ENCODE measurements around the gene GRM7. TPM values are rescaled to one million over a fixed set of nuclear protein-coding genes. Genes with fewer than 3 reads are reported as not detected.

The GRM7 gene
- total and polyA plus RNA-seq, 10 donors = 0.02 to 0.20 (median 0.14) TPM; not detected in 7

DNA sequence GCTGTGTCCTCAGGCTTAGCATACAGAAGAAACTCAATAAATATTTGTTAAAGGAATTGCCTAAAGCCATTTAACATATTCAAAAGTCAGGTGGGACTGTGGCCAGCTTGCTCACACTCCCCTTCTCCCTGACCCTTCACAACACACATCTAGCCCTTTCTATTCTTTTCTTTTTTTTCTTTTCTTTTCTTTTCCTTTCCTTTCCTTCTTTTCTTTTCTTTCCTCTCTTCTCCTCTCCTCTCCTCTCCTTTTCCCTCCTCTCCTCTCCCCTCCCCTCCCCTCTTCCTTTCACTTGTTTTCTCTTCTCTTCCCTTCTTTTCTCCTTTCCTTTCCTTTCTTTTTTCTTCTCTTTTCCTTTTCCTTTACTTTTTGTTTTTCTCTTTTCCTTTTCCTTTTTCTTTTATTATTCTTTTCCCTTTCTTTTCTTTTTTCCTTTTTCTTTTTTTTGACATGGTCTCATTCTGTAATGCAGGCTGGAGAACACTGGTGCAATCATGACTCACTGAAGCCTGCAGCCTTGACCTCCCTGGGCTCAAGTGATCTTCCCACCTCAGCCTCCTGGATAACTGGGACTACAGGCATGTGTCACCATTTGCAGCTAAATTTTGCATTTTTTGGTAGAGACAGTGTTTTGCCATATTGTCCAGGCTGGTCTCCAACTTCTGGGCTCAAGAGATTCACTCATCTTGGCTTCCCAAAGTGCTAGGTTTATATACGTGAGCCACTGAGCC lies 377.8 kb downstream of the GRM7 start:
- H3K9me3 ChIP-seq = peaks cover 0 to 7% (median 0%) of the 10 kb centered on the region in 8 donors
- no peak overlapping the region for H3K27ac ChIP-seq
- DNase-seq = no peak
- H3K4me3 ChIP-seq = no peak overlapping the region
- no peak for TF ChIP-seq POLR2AphosphoS5 (IDR thresholded peaks at IDR 0.05)
- TF ChIP-seq POLR2A (IDR thresholded peaks at IDR 0.05) = no peak
- TF ChIP-seq, protein P1, sequence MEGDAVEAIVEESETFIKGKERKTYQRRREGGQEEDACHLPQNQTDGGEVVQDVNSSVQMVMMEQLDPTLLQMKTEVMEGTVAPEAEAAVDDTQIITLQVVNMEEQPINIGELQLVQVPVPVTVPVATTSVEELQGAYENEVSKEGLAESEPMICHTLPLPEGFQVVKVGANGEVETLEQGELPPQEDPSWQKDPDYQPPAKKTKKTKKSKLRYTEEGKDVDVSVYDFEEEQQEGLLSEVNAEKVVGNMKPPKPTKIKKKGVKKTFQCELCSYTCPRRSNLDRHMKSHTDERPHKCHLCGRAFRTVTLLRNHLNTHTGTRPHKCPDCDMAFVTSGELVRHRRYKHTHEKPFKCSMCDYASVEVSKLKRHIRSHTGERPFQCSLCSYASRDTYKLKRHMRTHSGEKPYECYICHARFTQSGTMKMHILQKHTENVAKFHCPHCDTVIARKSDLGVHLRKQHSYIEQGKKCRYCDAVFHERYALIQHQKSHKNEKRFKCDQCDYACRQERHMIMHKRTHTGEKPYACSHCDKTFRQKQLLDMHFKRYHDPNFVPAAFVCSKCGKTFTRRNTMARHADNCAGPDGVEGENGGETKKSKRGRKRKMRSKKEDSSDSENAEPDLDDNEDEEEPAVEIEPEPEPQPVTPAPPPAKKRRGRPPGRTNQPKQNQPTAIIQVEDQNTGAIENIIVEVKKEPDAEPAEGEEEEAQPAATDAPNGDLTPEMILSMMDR (IDR thresholded peaks at IDR 0.05 in 8 of 11, conservative IDR thresholded peaks at IDR 0.05 in 3 of 11) = no peak
- no peaks in the 10 kb centered on the region for H3K27me3 ChIP-seq (replicated peaks in 1 of 7)
- intact Hi-C loops (cut with DNase I; ENCODE audit: low total_unique reads) = no loop called here
- no peaks in the 10 kb centered on the region for H3K4me1 ChIP-seq
- WGBS, 5 donors = 53 to 97% (median 94%) methylated on average over 1 of the region's 1 CpG
- no peaks in the 10 kb centered on the region for H3K36me3 ChIP-seq

DNA sequence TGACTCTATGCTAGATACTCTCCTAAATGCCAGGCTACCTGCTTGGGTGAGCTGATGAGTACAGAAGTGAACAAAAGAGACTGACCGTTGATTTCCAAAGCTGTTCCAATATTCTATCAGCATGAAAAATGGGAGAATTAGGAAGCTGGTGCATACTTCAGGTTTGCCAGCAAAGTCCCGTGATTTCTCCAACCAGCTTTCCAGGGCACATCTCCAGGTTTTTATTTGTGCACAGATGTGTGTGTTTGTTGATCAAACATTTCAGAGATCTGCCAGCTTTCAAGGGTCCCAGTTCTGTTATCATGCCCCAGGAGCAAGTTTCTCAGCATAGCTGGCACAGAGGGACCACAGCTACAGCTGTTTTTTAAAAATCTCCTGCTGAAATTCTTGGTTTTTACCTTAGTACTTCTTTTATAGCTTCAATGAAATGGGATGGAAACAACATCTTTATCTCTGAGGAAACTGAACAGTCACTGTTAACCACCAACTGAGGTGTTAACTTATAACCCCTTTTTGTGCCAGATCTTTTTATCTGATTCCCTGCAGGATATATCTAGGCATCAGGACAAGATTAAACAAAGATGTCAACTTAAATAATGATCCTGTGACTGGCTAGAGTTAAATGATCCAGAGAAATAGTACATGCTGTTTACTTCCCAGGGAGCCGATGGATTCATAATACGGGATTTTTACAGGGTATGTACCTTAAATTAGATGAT lies 380.8 kb downstream of the GRM7 start:
- intact Hi-C loops (cut with DNase I; ENCODE audit: low total_unique reads) = no loop called here

DNA sequence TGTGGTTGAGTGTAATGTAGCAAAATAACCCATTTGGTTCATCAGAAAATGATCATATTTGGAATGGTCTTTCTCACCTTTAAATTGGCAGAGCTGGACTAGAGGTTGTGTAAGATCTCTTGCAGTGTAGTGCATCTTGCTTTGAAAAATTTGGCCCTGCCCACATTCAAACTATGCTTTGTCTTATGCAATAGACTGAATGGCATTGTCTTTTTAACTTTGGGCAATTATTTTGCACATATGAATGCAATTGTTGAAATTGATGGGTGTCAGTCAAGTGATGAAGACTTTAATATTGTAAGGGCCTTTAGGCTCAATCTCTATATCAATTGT lies 381.4 kb downstream of the GRM7 start:
- Histone ChIP-seq H3K4me3 (no peak overlapping the region), H3K36me3 (no peaks in the 10 kb centered on the region), H3K27me3 (replicated peaks in 1 of 7) (no peaks in the 10 kb centered on the region), H3K27ac (no peak overlapping the region), H3K4me1 (no peaks in the 10 kb centered on the region), H3K9me3 (no peaks in the 10 kb centered on the region)
- intact Hi-C loops (cut with DNase I; ENCODE audit: low total_unique reads) = no loop called here
- TF ChIP-seq, protein P1 (IDR thresholded peaks at IDR 0.05 in 8 of 11, conservative IDR thresholded peaks at IDR 0.05 in 3 of 11) = no peak
- TF ChIP-seq POLR2A (IDR thresholded peaks at IDR 0.05) = no peak
- TF ChIP-seq POLR2AphosphoS5 (IDR thresholded peaks at IDR 0.05) = no peak
- DNase-seq = no peak

More for the DNA sequence above, 380.8 kb downstream of the GRM7 start:
- Histone ChIP-seq H3K9me3 (no peaks in the 10 kb centered on the region), H3K4me3 (no peak overlapping the region), H3K36me3 (no peaks in the 10 kb centered on the region), H3K27me3 (replicated peaks in 1 of 7) (no peaks in the 10 kb centered on the region), H3K4me1 (no peaks in the 10 kb centered on the region), H3K27ac (no peak overlapping the region)
- TF ChIP-seq POLR2AphosphoS5 (IDR thresholded peaks at IDR 0.05) (no peak), POLR2A (IDR thresholded peaks at IDR 0.05) (no peak)
- TF ChIP-seq, protein P1 (IDR thresholded peaks at IDR 0.05 in 8 of 11, conservative IDR thresholded peaks at IDR 0.05 in 3 of 11) = no peak
- DNase-seq = no peak
- 87 to 94% (median 91%) methylated on average over 4 of the region's 4 CpGs for WGBS, 5 donors

DNA sequence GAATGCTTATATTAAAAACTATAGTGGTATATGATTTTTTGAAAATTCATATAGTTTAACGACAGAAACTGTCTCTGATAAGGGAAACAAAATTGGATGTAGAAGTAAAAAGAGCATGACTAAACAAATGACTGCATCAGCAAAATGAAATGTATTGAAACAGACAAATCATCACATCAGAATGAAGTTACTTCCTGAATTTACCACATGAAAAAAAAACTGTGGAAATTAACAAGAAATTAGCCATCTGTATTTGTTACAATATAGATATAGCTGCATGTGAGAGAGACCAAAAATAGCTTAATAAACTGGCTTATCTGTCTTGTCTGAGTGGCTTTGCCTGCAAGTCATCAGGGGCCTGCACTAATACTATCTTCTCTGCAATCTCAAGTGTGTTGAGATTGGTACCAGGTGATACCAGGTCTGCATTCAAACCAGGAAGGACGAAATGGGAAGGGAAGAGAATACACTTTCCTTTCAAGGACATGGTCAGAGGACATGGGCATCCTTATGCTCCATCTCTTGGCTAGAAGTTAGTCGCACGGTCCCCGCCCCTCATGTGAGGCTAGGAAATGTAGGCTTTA lies 388.7 kb downstream of the GRM7 start:
- no peak overlapping the region for H3K4me3 ChIP-seq
- H3K9me3 ChIP-seq = no peaks in the 10 kb centered on the region
- intact Hi-C loops (cut with DNase I; ENCODE audit: low total_unique reads) = no loop called here
- H3K27ac ChIP-seq = no peak overlapping the region
- WGBS, 5 donors = 80 to 87% (median 82%) methylated on average over 5 of the region's 5 CpGs
- no peaks in the 10 kb centered on the region for H3K4me1 ChIP-seq
- no peak for DNase-seq
- TF ChIP-seq POLR2AphosphoS5 (IDR thresholded peaks at IDR 0.05) = no peak
- no peak for TF ChIP-seq POLR2A (IDR thresholded peaks at IDR 0.05)
- TF ChIP-seq, protein P1 (IDR thresholded peaks at IDR 0.05 in 8 of 11, conservative IDR thresholded peaks at IDR 0.05 in 3 of 11) = no peak
- no peaks in the 10 kb centered on the region for H3K27me3 ChIP-seq (replicated peaks in 1 of 7)
- H3K36me3 ChIP-seq = no peaks in the 10 kb centered on the region
